Glomerular visceral epithelial cell (primary cell): ENCODE data around the gene SHC2.
"Not testable (repeated sequence)": the region's sequence is repeated elsewhere in the genome, so short reads cannot be mapped to it uniquely, and the experiment has no call there.

Experiments used
- DNase-seq: peaks from one replicate; pipeline ENCODE4 v3.0.0-alpha.2; 2016; ENCODE audit errors: extremely low spot score

The SHC2 gene

GRCh38 chr19:389255-389934 is 71.4 kb downstream of the SHC2 start:
- no peak for DNase-seq

- no peak for DNase-seq
Measured at GRCh38 chr19:388691-389090, 72.1 kb downstream of the SHC2 start.

GRCh38 chr19:387777-388176 is 73.1 kb downstream of the SHC2 start:
- DNase-seq: no peak

DNA sequence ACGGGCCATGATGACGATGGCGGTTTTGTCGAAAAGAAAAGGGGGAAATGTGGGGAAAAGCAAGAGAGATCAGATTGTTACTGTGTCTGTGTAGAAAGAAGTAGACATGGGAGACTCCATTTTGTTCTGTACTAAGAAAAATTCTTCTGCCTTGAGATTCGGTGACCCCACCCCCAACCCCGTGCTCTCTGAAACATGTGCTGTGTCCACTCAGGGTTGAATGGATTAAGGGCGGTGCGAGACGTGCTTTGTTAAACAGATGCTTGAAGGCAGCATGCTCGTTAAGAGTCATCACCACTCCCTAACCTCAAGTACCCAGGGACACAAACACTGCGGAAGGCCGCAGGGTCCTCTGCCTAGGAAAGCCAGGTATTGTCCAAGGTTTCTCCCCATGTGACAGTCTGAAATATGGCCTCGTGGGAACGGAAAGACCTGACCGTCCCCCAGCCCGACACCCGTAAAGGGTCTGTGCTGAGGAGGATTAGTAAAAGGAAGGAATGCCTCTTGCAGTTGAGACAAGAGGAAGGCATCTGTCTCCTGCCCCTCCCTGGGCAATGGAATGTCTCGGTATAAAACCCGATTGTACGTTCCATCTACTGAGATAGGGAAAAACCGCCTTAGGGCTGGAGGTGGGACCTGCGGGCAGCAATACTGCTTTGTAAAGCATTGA is 74.1 kb downstream of the SHC2 start:
- not testable (repeated sequence) for DNase-seq

- not testable (repeated sequence) for DNase-seq
Measured at GRCh38 chr19:386189-386588, 74.6 kb downstream of the SHC2 start.

GRCh38 chr19:384799-385169 is 76.0 kb downstream of the SHC2 start:
- peak; percentile 33 for DNase-seq

- no peak for DNase-seq
Measured at GRCh38 chr19:383922-384798, 76.7 kb downstream of the SHC2 start.

GRCh38 chr19:383040-383439 is 77.8 kb downstream of the SHC2 start:
- DNase-seq: no peak

- peak; percentile 88 for DNase-seq
Measured at GRCh38 chr19:382578-382977, 78.3 kb downstream of the SHC2 start.

GRCh38 chr19:381901-382300 is 78.9 kb downstream of the SHC2 start:
- not testable (repeated sequence) for DNase-seq

DNA sequence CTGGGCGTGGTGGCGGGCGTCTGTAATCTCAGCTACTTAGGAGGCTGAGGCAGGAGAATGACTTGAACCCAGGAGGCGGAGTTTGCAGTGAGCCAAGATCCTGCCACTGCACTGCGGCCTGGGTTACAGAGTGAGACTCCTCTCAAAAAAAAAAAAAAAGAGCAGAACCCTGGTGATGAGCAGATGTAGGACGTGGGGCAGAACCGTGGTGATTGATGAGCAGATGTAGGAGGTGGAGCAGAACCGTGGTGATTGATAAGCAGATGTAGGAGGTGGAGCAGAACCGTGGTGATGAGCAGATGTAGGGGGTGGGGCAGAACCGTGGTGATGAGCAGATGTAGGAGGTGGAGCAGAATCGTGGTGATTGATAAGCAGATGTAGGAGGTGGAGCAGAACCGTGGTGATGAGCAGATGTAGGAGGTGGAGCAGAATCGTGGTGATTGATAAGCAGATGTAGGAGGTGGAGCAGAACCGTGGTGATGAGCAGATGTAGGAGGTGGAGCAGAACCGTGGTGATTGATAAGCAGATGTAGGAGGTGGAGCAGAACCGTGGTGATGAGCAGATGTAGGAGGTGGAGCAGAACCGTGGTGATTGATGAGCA is 80.1 kb downstream of the SHC2 start:
- not testable (repeated sequence) for DNase-seq

DNA sequence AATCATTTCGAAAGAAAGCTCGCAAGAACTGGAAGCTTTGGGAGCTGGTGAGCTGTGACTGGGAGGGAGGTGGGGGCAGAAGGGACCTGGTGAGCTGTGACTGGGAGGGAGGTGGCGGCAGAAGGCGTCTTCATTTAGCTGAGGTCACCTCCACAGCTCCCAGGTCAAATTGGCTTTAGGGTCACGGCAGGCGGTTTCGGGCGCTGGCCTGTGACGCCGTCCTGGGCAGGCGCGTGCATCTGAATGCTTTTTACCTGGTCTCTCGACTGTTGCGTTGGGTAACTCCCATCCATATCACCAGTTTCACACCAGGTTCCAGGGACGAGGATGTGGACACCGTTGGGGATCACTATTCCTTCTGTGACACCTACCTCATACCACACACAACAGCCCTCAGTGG is 81.0 kb downstream of the SHC2 start:
- no peak for DNase-seq

DNA sequence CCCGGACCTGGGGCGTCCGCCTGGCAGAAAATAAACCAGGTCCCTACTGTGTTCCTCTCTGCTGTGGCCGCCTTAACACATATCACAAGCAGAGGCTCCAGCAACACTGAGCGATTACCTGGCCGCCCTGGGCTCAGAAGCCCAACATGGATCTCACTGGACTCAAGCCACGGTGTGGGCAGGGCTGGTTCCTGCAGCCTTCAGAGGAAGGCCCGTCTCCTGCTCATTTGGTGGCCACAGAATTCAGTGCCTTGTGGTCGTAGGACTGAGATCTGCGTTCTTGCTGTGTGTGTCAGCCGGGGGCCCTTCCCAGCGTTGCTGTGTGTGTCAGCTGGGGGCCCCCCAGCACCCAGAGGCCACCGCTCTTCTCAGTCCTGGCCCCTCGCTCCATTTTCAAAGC is 82.1 kb downstream of the SHC2 start:
- DNase-seq: no peak

- peak; percentile 38 for DNase-seq
Measured at GRCh38 chr19:377801-378581, 82.8 kb downstream of the SHC2 start.

DNA sequence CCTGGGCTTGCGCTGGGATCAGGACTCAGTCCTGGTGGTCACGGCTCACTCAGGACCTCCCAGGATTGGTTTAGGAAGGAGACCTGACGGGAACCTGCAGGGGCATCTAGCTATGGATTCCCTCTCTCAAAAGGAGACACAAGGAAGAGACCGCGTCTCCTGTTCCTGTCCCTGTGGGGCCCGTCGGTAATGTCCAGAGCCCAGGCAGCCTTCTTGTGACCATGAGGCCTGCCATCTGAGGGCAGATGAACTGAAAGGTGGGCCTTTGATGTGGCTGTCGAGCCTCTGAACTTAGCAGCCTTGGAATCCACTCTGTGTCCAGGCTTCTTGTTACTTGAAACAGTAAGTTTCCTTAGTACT is 84.7 kb downstream of the SHC2 start:
- no peak for DNase-seq

- DNase-seq: no peak
Measured at GRCh38 chr19:375395-376110, 85.3 kb downstream of the SHC2 start.

- no peak for DNase-seq
Measured at GRCh38 chr19:374886-375235, 86.0 kb downstream of the SHC2 start.

DNA sequence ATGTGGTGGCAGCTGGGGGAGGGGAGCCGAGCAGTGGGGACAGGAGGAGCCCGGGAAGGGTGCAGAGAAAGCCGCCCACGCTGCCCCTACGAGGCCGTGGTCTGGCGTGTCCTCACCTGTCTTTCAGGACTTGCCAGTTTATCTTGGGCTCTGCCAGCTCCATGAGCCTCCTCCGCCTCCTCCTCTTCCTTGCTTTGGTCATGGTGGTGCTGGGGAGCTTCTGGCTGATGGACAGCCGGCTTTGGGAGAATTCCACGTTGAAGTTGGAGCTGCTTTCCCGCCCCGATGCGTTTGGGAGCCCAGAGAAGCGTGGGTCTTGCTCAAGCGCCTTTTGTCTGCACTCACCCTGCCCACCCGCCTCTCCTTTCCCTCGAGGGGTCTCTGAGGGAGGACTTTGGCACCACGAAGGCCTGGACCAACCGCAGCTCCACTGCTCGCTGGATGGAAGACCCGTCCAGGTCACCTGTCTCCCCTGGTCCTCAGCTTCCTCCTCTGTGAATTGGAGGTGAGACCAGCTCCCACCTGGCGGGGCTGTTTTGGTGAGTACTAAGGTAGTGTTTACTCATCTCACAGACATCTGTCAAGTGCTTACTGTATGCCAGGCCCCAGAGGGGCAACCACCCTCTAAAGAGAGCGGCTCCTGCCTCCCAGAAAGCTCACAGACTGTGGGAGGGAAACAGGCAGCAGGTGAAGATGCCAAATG is 86.5 kb downstream of the SHC2 start:
- no peak for DNase-seq

- no peak for DNase-seq
Measured at GRCh38 chr19:373391-374182, 87.2 kb downstream of the SHC2 start.
